ENCODE data around the gene ERBIN. TPM values are rescaled to one million over a fixed set of nuclear protein-coding genes. Genes with fewer than 3 reads are reported as not detected.

Gene ERBIN
- total and polyA plus RNA-seq, 2 of the 8 experiments (the other 6 are each of a cell fraction or from before 2014, with no cell fraction given), result 7.7 to 33.2 TPM

DNA sequence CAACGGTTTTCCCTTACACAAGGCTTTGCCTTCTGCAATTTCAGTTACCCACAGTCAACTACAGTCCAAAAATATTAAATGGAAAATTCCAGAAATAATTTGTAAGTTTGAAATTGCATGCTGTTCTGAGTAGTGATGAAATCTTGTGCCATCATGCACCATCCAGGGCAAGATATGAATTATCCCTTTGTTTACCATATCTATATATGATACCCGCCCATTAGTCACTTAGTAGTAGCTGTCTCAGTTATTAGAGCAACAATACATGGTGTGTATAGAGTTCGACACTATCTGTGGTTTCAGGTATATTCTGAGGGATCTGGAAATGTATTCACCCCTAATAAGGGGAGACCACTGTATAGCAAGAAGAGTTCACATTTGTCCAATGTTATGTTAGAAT, 29.4 kb downstream of the ERBIN start:
- Histone ChIP-seq H4K5ac (ENCODE audit: insufficient read length, low read depth, low read length) (no peak overlapping the region), H3K14ac (ENCODE audit: insufficient read length) (no peak overlapping the region), H2AFZ (ENCODE audit: low read length) (no peak overlapping the region), H2BK15ac (ENCODE audit: low read length) (no peak overlapping the region), H3K23ac (ENCODE audit: insufficient read length) (no peak overlapping the region), H3K23me2 (ENCODE audit: low read depth, low read length) (no peaks in the 10 kb centered on the region), H2BK12ac (ENCODE audit: low read depth, low read length) (no peak overlapping the region), H3K4me2 (ENCODE audit: insufficient read depth in 1 of 2, low read depth in 2 of 2, low read length in 2 of 2) (no peak overlapping the region), H3K18ac (ENCODE audit: extremely low read depth, low read length) (no peak overlapping the region), H2AK5ac (ENCODE audit: low read depth, low read length) (no peak overlapping the region), H4K8ac (ENCODE audit: extremely low read depth, insufficient read depth, low read length) (no peak overlapping the region), H3K9me3 (ENCODE audit: insufficient read depth in 2 of 2, low read depth in 1 of 2, low read length in 1 of 2) (peaks cover 0 to 14% of the 10 kb centered on the region in 2 experiments; a peak in 2 of 4 replicates), H2BK20ac (ENCODE audit: low read length) (no peak overlapping the region), H3K79me2 (ENCODE audit: control insufficient read depth in 1 of 2, insufficient read depth in 2 of 2, low read length in 2 of 2) (peaks cover 0 to 84% of the 10 kb centered on the region in 2 experiments; a peak in 3 of 4 replicates), H3K36me3 (ENCODE audit: control insufficient read depth in 2 of 4, insufficient read depth in 4 of 4, low read length in 3 of 4) (peaks cover 0 to 3% (median 0%) of the 10 kb centered on the region in 4 experiments; a peak in 2 of 8 replicates), H3K27me3 (replicated peaks in 1 of 4; ENCODE audit: control insufficient read depth in 3 of 4, extremely low read depth in 1 of 4, insufficient read depth in 3 of 4, low read length in 3 of 4) (no peaks in the 10 kb centered on the region), H4K91ac (replicated peaks; ENCODE audit: insufficient read length, low read length) (no peak overlapping the region), H3K4me3 (ENCODE audit: extremely low read depth in 1 of 4, insufficient read depth in 2 of 4, low read depth in 3 of 4, low read length in 4 of 4) (no peak overlapping the region), H3K56ac (replicated peaks; ENCODE audit: insufficient read length, low read depth, low read length) (no peak overlapping the region), H2BK120ac (replicated peaks; ENCODE audit: low read depth, low read length) (no peak overlapping the region), H4K20me1 (replicated peaks in 1 of 2; ENCODE audit: control insufficient read depth in 1 of 2, insufficient read depth in 2 of 2, low read length in 2 of 2) (no peaks in the 10 kb centered on the region), H2BK5ac (ENCODE audit: low read depth, low read length) (no peak overlapping the region), H3K4ac (replicated peaks; ENCODE audit: insufficient read length, low read depth, low read length) (no peak overlapping the region), H3K4me1 (replicated peaks in 1 of 4; ENCODE audit: control insufficient read depth in 3 of 4, insufficient read depth in 4 of 4, low read length in 3 of 4) (peaks cover 0 to 8% (median 2%) of the 10 kb centered on the region in 4 experiments; a peak in 3 of 7 replicates), H3K79me1 (ENCODE audit: low read depth, low read length) (no peaks in the 10 kb centered on the region), H3K9ac (replicated peaks in 1 of 4; ENCODE audit: extremely low read depth in 1 of 4, low read depth in 3 of 4, low read length in 3 of 4) (no peak overlapping the region), H3K27ac (ENCODE audit: low read depth, low read length) (no peak overlapping the region)
- DNase-seq (ENCODE audit: low read depth in 1 of 2, low spot score in 2 of 2), result no peak
- WGBS, 2 experiments (ENCODE audit: extremely low coverage in 1 of 2, insufficient coverage in 1 of 2, insufficient read length in 1 of 2, insufficient replicate concordance in 2 of 2, low coverage in 1 of 2, low lambda C conversion rate in 2 of 2, missing lambda C conversion rate in 1 of 2), result 90% methylated on average over 3 of the region's 3 CpGs; no CpG with 5 or more reads in 1 of the 2 experiments
- ChIA-PET POLR2A (ENCODE audit: partially characterized antibody) (no interaction called here), CTCF (ENCODE audit: partially characterized antibody) (no interaction called here)
- no peak for FAIRE-seq
- TF ChIP-seq, protein P1, sequence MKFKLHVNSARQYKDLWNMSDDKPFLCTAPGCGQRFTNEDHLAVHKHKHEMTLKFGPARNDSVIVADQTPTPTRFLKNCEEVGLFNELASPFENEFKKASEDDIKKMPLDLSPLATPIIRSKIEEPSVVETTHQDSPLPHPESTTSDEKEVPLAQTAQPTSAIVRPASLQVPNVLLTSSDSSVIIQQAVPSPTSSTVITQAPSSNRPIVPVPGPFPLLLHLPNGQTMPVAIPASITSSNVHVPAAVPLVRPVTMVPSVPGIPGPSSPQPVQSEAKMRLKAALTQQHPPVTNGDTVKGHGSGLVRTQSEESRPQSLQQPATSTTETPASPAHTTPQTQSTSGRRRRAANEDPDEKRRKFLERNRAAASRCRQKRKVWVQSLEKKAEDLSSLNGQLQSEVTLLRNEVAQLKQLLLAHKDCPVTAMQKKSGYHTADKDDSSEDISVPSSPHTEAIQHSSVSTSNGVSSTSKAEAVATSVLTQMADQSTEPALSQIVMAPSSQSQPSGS (IDR thresholded peaks at IDR 0.05; ENCODE audit: low read length), result no peak
- TF ChIP-seq TBP (IDR thresholded peaks at IDR 0.05; ENCODE audit: low read depth, low read length), result no peak
- TF ChIP-seq RAD21 (IDR thresholded peaks at IDR 0.05 in 1 of 2, conservative IDR thresholded peaks at IDR 0.05 in 1 of 2; ENCODE audit: low read depth in 2 of 2, low read length in 2 of 2), result no peak
- TF ChIP-seq SP4 (IDR thresholded peaks at IDR 0.05; ENCODE audit: low read length), result no peak
- TF ChIP-seq CHD1 (IDR thresholded peaks at IDR 0.05; ENCODE audit: low read depth, low read length), result no peak
- TF ChIP-seq TAF7 (optimal IDR thresholded peaks at IDR 0.05; ENCODE audit: borderline replicate concordance, low read depth, low read length), result no peak
- TF ChIP-seq RBBP5 (IDR thresholded peaks at IDR 0.05; ENCODE audit: borderline replicate concordance, low read depth, low read length), result no peak
- TF ChIP-seq NANOG (IDR thresholded peaks at IDR 0.05; ENCODE audit: insufficient read depth, low read depth, low read length, poor library complexity, severe bottlenecking), result no peak
- no peak for TF ChIP-seq SIRT6 (IDR thresholded peaks at IDR 0.05; ENCODE audit: low read length)
- TF ChIP-seq RNF2 (IDR thresholded peaks at IDR 0.05; ENCODE audit: borderline replicate concordance, low read depth, low read length, missing control alignments, poor library complexity, severe bottlenecking), result no peak
- no peak for TF ChIP-seq KDM4A (IDR thresholded peaks at IDR 0.05; ENCODE audit: low read depth, low read length, severe bottlenecking)
- no peak for TF ChIP-seq FOSL1 (IDR thresholded peaks at IDR 0.05; ENCODE audit: insufficient read depth, low read depth, low read length)
